GM12874 (cell line): Measurements from ENCODE around the gene STRADA.

Experiments
- CTCF ChIP-seq: IDR thresholded peaks from 2 replicates; pipeline ENCODE4 v1.5.1; 2011; ENCODE audit warnings: low read depth, mild to moderate bottlenecking, control low read depth, low read length, moderate library complexity; ENCODE audit not compliant: insufficient read depth

The STRADA gene

GRCh38 chr17:63741408-63742173 is at the start of gene STRADA:
TSS of gene STRADA (minus strand) at chr17:63741799. CDS start at chr17:63728369, 13,430 bp downstream.
- TF ChIP-seq CTCF: no peak

- no peak for TF ChIP-seq CTCF
Measured at GRCh38 chr17:63790057-63790456, 48.5 kb upstream of the STRADA start.

GRCh38 chr17:63786971-63787711 is 45.5 kb upstream of the STRADA start:
- no peak for TF ChIP-seq CTCF

- no peak for TF ChIP-seq CTCF
Measured at GRCh38 chr17:63786117-63786516, 44.5 kb upstream of the STRADA start.

GRCh38 chr17:63785556-63785955 is 44.0 kb upstream of the STRADA start:
- TF ChIP-seq CTCF: no peak

- TF ChIP-seq CTCF: no peak
Measured at GRCh38 chr17:63783522-63783921, 41.9 kb upstream of the STRADA start.

- TF ChIP-seq CTCF: no peak
Measured at GRCh38 chr17:63780928-63781327, 39.3 kb upstream of the STRADA start.
